HepG2 (cell line): ENCODE measurements around the gene MYO5B. TPM values are rescaled to one million over a fixed set of nuclear protein-coding genes. Genes with fewer than 3 reads are reported as not detected.

Experiments used
- ARNTL ChIP-seq: sonication (generic); formaldehyde crosslinking; IDR thresholded peaks from 2 replicates; pipeline ENCODE4 v1.4.0; 2020; ENCODE audit warnings: mild to moderate bottlenecking, missing genetic modification reagents
- BCL6 ChIP-seq: IDR thresholded peaks from 2 replicates; pipeline ENCODE4 v1.6.1; 2016; ENCODE audit warnings: missing genetic modification reagents, missing compliant biosample characterization
- DPF2 ChIP-seq: sonication (generic); formaldehyde crosslinking; IDR thresholded peaks from 2 replicates; pipeline ENCODE4 v1.4.0; 2020; ENCODE audit warnings: mild to moderate bottlenecking, low read depth, missing genetic modification reagents, borderline replicate concordance
- ETV5 ChIP-seq: IDR thresholded peaks from 2 replicates; pipeline ENCODE4 v1.6.1; 2018; ENCODE audit warnings: missing biosample characterization, missing genetic modification reagents, inconsistent platforms, borderline replicate concordance
- FOXA1 ChIP-seq, 2 experiments: fragments of 450-650 bp in 1 of 2; sonication (generic) in 1 of 2; formaldehyde crosslinking in 1 of 2; IDR thresholded peaks; 2 replicates each; pipeline versions ENCODE4 v1.4.0 to v1.6.1; 2016 to 2020; ENCODE audit warnings: missing genetic modification reagents in 1 of 2
- FOXA3 ChIP-seq: IDR thresholded peaks from 2 replicates; pipeline ENCODE4 v1.6.1; 2016; ENCODE audit warnings: missing genetic modification reagents, missing compliant biosample characterization
- GATAD2A ChIP-seq: IDR thresholded peaks from 2 replicates; pipeline ENCODE4 v1.6.1; 2016
- LRRFIP1 ChIP-seq: sonication (generic); formaldehyde crosslinking; conservative IDR thresholded peaks from 2 replicates; pipeline ENCODE4 v1.4.0; 2020; ENCODE audit warnings: missing genetic modification reagents
- MATR3 ChIP-seq: sonication (generic); formaldehyde crosslinking; IDR thresholded peaks from 2 replicates; pipeline ENCODE4 v1.4.0; 2020; ENCODE audit warnings: missing genetic modification reagents
- MIER2 ChIP-seq: IDR thresholded peaks from 2 replicates; pipeline ENCODE4 v1.6.1; 2016; ENCODE audit warnings: missing biosample characterization, missing genetic modification reagents
- MNT ChIP-seq: fragments of 450-650 bp; IDR thresholded peaks from 2 replicates; pipeline ENCODE4 v1.6.1; 2016
- NR2F6 ChIP-seq, 2 experiments: IDR thresholded peaks; 2 replicates each; pipeline ENCODE4 v1.6.1; 2016; ENCODE audit warnings: antibody characterized with exemption in 1 of 2, mild to moderate bottlenecking in 1 of 2
- PCBP2 ChIP-seq: fragments of 200-400 bp; formaldehyde crosslinking; optimal IDR thresholded peaks from 2 replicates; pipeline ENCODE3; 2018; ENCODE audit warnings: low read length, low read depth; ENCODE audit not compliant: poor library complexity, severe bottlenecking
- PHF8 ChIP-seq: sonication (generic); formaldehyde crosslinking; IDR thresholded peaks from 2 replicates; pipeline ENCODE4 v1.5.0; 2020; ENCODE audit warnings: missing genetic modification reagents
- PITX1 ChIP-seq: sonication (generic); formaldehyde crosslinking; IDR thresholded peaks from 2 replicates; pipeline ENCODE4 v1.5.1; 2020; ENCODE audit warnings: mild to moderate bottlenecking, missing genetic modification reagents
- RARA ChIP-seq: IDR thresholded peaks from 2 replicates; pipeline ENCODE4 v1.6.1; 2016; ENCODE audit warnings: missing genetic modification reagents, missing compliant biosample characterization
- RERE ChIP-seq: IDR thresholded peaks from 2 replicates; pipeline ENCODE4 v1.6.1; 2016; ENCODE audit warnings: low read depth, missing genetic modification reagents, missing compliant biosample characterization
- RXRB ChIP-seq: IDR thresholded peaks from 2 replicates; pipeline ENCODE4 v1.6.1; 2016; ENCODE audit warnings: borderline replicate concordance, missing genetic modification reagents, missing compliant biosample characterization
- ZBTB38 ChIP-seq: sonication (generic); formaldehyde crosslinking; IDR thresholded peaks from 2 replicates; pipeline ENCODE4 v1.5.1; 2020; ENCODE audit warnings: mild to moderate bottlenecking, missing genetic modification reagents
- ZFP36 ChIP-seq: fragments of 150-350 bp; IDR thresholded peaks from 2 replicates; pipeline ENCODE4 v1.6.1; 2018; ENCODE audit warnings: borderline replicate concordance, low read length, low read depth; ENCODE audit not compliant: partially characterized antibody
- ZKSCAN8 ChIP-seq: IDR thresholded peaks from 2 replicates; pipeline ENCODE4 v1.6.1; 2016; ENCODE audit warnings: borderline replicate concordance, missing genetic modification reagents, missing compliant biosample characterization
- ZNF672 ChIP-seq: sonication (generic); formaldehyde crosslinking; IDR thresholded peaks from 2 replicates; pipeline ENCODE4 v1.8.1; 2022; ENCODE audit warnings: missing genetic modification reagents
- ZNF841 ChIP-seq: sonication (generic); formaldehyde crosslinking; IDR thresholded peaks from 2 replicates; pipeline ENCODE4 v1.8.1; 2023; ENCODE audit warnings: missing genetic modification reagents, borderline replicate concordance
- polyA plus RNA-seq, 8 experiments: library from polyadenylated mRNA; depleted of rRNA in 3 of 8; stranded (reverse) in 7 of 8; unstranded in 1 of 8; fragments of >200 nt; fragmentation: Illumina TruSeq in 4 of 8; extraction: Trizol in 4 of 8; gene quantifications; 2 replicates each; pipeline versions ENCODE4 v1.2.1 to v1.2.3, GENCODE V29; 2011 to 2016; ENCODE audit warnings: low read depth in 4 of 8, missing spikeins in 1 of 8, mixed read lengths in 1 of 8; ENCODE audit not compliant: insufficient read depth in 1 of 8
- total RNA-seq, 5 experiments: library from RNA; depleted of rRNA; stranded (reverse); fragments of >200 nt; fragmentation: Illumina TruSeq; extraction: Trizol; gene quantifications; 2 replicates each; pipeline ENCODE4 v1.2.3, GENCODE V29; 2016; ENCODE audit warnings: low read depth in 1 of 5

MYO5B gene
- total and polyA plus RNA-seq, 2 of the 13 experiments (the other 11 are each of a cell fraction or from before 2014, with no cell fraction given) = 13.1 to 24.0 TPM

GRCh38 chr18:49911427-49911826 is 283.5 kb downstream of the MYO5B start (continued):
- TF ChIP-seq MNT (no peak), ZNF672 (CRISPR knock-in tag) (no peak), PCBP2 (no peak), PITX1 (CRISPR knock-in tag) (0 out of 2 replicates have a peak, but pooled peaks have one; percentile 20), PHF8 (CRISPR knock-in tag) (no peak), FOXA3 (CRISPR knock-in tag) (peak; percentile 84), MIER2 (CRISPR knock-in tag) (no peak), ZNF841 (CRISPR knock-in tag) (no peak), FOXA1 (IDR thresholded peaks at IDR 0.05) (no peak), FOXA1 (CRISPR knock-in tag; IDR thresholded peaks at IDR 0.05) (peak; percentile 82), BCL6 (CRISPR knock-in tag) (peak; percentile 91), ARNTL (CRISPR knock-in tag) (no peak), GATAD2A (CRISPR knock-in tag) (peak; percentile 41; the same call in 1 of the 2 replicates), RERE (peak; percentile 59; the same call in 1 of the 2 replicates), NR2F6 (IDR thresholded peaks at IDR 0.05) (peak; percentile 45; the same call in 1 of the 2 replicates), NR2F6 (CRISPR knock-in tag; IDR thresholded peaks at IDR 0.05) (peak; percentile 46; the same call in 1 of the 2 replicates), ZKSCAN8 (no peak), ETV5 (CRISPR knock-in tag) (no peak), RXRB (CRISPR knock-in tag) (peak; percentile 38; the same call in 1 of the 2 replicates), ZBTB38 (no peak), MATR3 (no peak), RARA (CRISPR knock-in tag) (peak; percentile 57; the same call in 1 of the 2 replicates), DPF2 (CRISPR knock-in tag) (no peak), LRRFIP1 (no peak), ZFP36 (no peak)
